Measurements from ENCODE around the gene CTTN. TPM values are rescaled to one million over a fixed set of nuclear protein-coding genes. Genes with fewer than 3 reads are reported as not detected.

CTTN gene
- total and polyA plus RNA-seq, 2 of the 8 experiments (the other 6 are each of a cell fraction or from before 2014, with no cell fraction given) = 84.6 to 216 TPM

- H3K36me3 ChIP-seq (ENCODE audit: control insufficient read depth in 2 of 4, insufficient read depth in 4 of 4, low read length in 3 of 4) = peaks cover 35 to 91% (median 56%) of the 10 kb centered on the region in 4 experiments
- no peaks in the 10 kb centered on the region for H3K27me3 ChIP-seq (replicated peaks in 1 of 4; ENCODE audit: control insufficient read depth in 3 of 4, extremely low read depth in 1 of 4, insufficient read depth in 3 of 4, low read length in 3 of 4)
- H2AK5ac ChIP-seq (ENCODE audit: low read depth, low read length) = no peak overlapping the region
- H4K5ac ChIP-seq (ENCODE audit: insufficient read length, low read depth, low read length) = no peak overlapping the region
- no peak overlapping the region for H3K9ac ChIP-seq (replicated peaks in 1 of 4; ENCODE audit: extremely low read depth in 1 of 4, low read depth in 3 of 4, low read length in 3 of 4)
- no peak overlapping the region for H4K91ac ChIP-seq (replicated peaks; ENCODE audit: insufficient read length, low read length)
- H3K79me2 ChIP-seq (ENCODE audit: control insufficient read depth in 1 of 2, insufficient read depth in 2 of 2, low read length in 2 of 2) = no peaks in the 10 kb centered on the region
- no peak overlapping the region for H2AFZ ChIP-seq (ENCODE audit: low read length)
- H2BK15ac ChIP-seq (ENCODE audit: low read length) = no peak overlapping the region
- no peaks in the 10 kb centered on the region for H3K23me2 ChIP-seq (ENCODE audit: low read depth, low read length)
- no peaks in the 10 kb centered on the region for H3K9me3 ChIP-seq (ENCODE audit: insufficient read depth in 2 of 2, low read depth in 1 of 2, low read length in 1 of 2)
- FAIRE-seq = no peak
- 93% methylated on average over 6 of the region's 6 CpGs; no CpG with 5 or more reads in 1 of the 2 experiments for WGBS, 2 experiments (ENCODE audit: extremely low coverage in 1 of 2, insufficient coverage in 1 of 2, insufficient read length in 1 of 2, insufficient replicate concordance in 2 of 2, low coverage in 1 of 2, low lambda C conversion rate in 2 of 2, missing lambda C conversion rate in 1 of 2)
- no peak overlapping the region for H2BK5ac ChIP-seq (ENCODE audit: low read depth, low read length)
- H3K56ac ChIP-seq (replicated peaks; ENCODE audit: insufficient read length, low read depth, low read length) = no peak overlapping the region
- H3K14ac ChIP-seq (ENCODE audit: insufficient read length) = no peak overlapping the region
- no peak overlapping the region for H3K23ac ChIP-seq (ENCODE audit: insufficient read length)
- H3K4me1 ChIP-seq (replicated peaks in 1 of 4; ENCODE audit: control insufficient read depth in 3 of 4, insufficient read depth in 4 of 4, low read length in 3 of 4) = no peaks in the 10 kb centered on the region
- peaks cover 2 to 10% of the 10 kb centered on the region in 2 experiments for H4K20me1 ChIP-seq (replicated peaks in 1 of 2; ENCODE audit: control insufficient read depth in 1 of 2, insufficient read depth in 2 of 2, low read length in 2 of 2)
- no peak for DNase-seq (ENCODE audit: low read depth in 1 of 2, low spot score in 2 of 2)
- H3K4me3 ChIP-seq (ENCODE audit: extremely low read depth in 1 of 4, insufficient read depth in 2 of 4, low read depth in 3 of 4, low read length in 4 of 4) = no peak overlapping the region
- H2BK120ac ChIP-seq (replicated peaks; ENCODE audit: low read depth, low read length) = no peak overlapping the region
- TF ChIP-seq TAF1 (IDR thresholded peaks at IDR 0.05; ENCODE audit: low read depth, low read length) (no peak), TBP (IDR thresholded peaks at IDR 0.05; ENCODE audit: low read depth, low read length) (no peak)
- ChIA-PET POLR2A (ENCODE audit: partially characterized antibody) (no interaction called here), CTCF (ENCODE audit: partially characterized antibody) (interaction anchor here (1.4 kb wide), 1 partner anchor 132 kb away, joined by 3 read pairs; no protein-coding TSS in a partner anchor)
- no peak overlapping the region for H3K18ac ChIP-seq (ENCODE audit: extremely low read depth, low read length)
- no peak overlapping the region for H3K4me2 ChIP-seq (ENCODE audit: insufficient read depth in 1 of 2, low read depth in 2 of 2, low read length in 2 of 2)
- H2BK12ac ChIP-seq (ENCODE audit: low read depth, low read length) = no peak overlapping the region
- H2BK20ac ChIP-seq (ENCODE audit: low read length) = no peak overlapping the region
- no peaks in the 10 kb centered on the region for H3K79me1 ChIP-seq (ENCODE audit: low read depth, low read length)
- H3K4ac ChIP-seq (replicated peaks; ENCODE audit: insufficient read length, low read depth, low read length) = no peak overlapping the region
- no peak overlapping the region for H3K27ac ChIP-seq (ENCODE audit: low read depth, low read length)
- no peak overlapping the region for H4K8ac ChIP-seq (ENCODE audit: extremely low read depth, insufficient read depth, low read length)
Measured at GRCh38 chr11:70360211-70360610, 38.1 kb upstream of the CTTN start.

Measured in H1 (cell line).